Cortex of kidney (tissue), 1 donor: Measurements from ENCODE around the gene RAB7A.
"Not testable (repeated sequence)": the region's sequence is repeated elsewhere in the genome, so short reads cannot be mapped to it uniquely, and the experiment has no call there.

Experiments
- DNase-seq: peaks from one replicate; lab custom pipeline; 2025; lab: John Stamatoyannopoulos, UW

RAB7A gene

DNA sequence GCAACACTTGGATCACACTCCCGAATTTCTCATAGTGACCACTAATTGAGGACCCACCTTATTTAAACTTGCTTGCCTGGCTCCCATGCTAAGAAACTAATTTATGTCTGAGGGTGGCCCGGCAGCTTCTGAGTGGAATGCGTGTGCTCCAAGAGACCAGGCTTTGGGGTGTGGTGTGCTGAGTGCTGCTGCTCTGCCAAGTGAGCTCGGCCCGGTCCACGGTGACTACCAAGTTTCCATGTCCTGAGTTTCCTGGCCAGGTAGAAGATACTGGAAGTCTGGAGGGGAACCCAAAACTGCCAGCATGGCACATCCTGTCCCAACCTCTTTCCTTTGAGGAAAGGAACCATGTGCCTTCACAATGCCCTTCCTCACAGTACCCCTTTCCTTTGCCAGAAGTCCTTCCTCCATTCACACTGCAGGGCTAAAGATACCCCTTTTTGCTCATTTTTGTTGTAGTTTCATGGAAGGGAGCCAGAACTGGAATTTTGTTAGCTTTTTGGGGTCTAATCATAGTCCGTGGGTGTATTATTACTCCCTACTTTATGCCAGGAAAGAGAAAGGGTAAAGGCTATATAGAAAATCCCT, 94.4 kb downstream of the RAB7A start:
- DNase-seq, result no peak

DNA sequence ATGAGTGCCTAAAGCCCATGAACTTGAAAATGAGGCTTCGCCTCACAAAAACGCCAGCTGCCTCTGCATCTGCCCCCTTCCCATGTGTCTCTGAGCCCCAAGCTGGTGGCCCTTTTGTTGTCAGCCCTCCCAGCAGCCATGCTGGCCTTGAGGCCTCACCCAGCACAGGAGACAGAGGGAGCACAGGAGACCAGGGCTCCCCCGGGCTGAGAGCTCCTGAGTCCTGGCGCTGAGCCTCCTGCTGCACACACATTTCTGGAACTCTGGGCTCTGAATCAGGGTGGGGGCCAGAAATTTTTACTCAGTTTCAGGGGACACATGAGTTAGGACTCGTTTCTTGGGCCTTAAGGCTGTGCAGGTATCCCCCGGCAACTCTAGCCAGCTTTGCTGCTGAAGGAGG, 97.0 kb downstream of the RAB7A start:
- DNase-seq, result no peak

DNA sequence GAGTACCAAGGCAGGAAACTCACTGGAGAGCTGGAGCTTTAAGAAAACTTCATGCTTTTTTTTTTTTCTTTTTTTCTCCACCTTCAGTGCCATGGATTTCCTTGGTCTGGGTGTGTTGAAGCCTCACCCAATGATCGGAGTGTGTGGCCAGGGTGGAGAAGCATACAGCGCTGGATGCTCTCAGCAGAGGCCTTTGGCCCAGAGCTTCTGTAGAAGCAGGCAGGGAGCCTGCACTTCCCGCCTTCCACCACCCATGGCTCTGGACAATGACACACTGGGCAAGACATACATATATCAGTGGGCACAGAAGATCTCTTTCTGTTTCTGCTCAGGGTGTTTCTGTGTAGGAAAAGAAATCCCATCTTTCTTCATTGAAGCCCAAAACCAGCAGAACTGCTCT, 97.6 kb downstream of the RAB7A start:
- DNase-seq, result no peak

DNA sequence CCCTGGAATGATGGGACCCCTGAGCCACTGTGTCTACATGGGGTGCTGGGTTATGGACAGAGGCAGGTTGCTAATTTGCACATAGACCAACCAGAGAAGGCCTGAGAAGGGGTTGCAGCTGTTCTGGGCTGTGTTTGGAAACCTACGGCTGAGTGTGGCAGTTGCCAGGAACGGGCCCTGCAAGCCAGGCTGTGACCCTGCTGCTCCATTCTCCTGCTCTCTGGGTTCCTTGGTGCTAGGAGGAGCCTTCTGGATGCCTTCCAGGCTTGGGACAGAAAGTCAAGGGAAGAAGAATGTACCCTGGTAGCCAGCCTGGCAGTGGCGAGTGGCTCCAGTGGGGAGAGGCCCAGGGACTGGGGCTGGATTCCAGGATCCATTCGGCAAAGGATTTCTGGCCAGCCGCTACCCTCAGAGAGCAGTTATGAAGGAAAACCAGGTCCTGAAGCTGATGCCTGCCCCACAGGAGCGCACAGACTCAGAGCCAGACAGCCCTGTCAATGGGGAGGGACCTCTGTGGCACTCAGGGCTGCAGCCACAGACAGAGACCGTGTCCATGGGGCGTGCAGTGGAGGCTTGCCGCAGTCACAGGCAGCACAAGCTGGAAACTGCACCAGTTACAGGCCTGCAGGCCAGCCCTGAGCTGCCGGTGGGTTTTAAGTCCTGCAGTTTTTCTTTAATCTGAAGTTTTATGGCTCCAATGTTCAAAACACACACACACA, 98.3 kb downstream of the RAB7A start:
- no peak for DNase-seq

DNA sequence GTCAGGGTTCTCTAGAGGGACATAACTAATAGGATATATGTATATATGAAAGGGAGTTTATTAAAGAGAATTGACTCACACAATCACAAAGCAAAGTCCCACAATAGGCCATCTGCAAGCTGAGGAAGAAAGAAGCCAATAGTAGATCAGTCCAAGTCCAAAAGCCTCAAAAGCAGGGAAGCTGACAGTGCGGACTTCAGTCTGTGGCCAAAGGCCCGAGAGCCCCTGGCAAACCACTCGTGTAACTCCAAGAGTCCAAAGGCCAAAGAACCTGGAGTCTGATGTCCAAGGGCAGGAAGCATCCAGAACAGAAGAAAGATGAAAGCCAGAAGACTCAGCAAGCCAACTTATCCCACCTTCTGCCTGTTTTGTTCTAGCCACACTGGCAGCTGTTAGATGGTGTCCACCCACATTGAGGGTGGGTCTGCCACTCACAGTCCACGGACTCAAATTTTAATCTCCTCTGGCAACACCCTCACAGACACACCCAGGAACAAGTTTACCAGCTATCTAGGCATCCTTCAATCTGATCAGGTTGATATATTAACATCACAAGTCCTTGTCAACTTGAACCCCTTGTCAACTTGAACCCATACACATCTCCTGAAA, 99.2 kb downstream of the RAB7A start:
- no peak for DNase-seq

DNA sequence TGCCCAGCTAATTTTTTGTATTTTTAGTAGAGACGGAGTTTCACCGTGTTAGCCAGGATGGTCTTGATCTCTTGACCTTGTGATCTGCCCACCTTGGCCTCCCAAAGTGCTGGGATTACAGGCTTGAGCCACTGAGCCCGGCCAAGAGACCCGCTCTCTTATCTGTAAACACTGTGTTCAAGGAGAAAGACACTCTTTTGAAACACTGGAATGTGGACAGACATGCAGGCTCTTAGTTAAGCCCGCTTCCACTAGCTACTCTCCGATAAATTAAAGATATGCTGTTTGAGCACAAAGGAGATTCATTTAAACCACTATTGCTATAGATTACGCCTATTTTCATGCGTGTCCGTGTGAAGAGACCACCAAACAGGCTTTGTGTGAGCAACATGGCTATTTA, 103.1 kb downstream of the RAB7A start:
- not testable (repeated sequence) for DNase-seq

DNA sequence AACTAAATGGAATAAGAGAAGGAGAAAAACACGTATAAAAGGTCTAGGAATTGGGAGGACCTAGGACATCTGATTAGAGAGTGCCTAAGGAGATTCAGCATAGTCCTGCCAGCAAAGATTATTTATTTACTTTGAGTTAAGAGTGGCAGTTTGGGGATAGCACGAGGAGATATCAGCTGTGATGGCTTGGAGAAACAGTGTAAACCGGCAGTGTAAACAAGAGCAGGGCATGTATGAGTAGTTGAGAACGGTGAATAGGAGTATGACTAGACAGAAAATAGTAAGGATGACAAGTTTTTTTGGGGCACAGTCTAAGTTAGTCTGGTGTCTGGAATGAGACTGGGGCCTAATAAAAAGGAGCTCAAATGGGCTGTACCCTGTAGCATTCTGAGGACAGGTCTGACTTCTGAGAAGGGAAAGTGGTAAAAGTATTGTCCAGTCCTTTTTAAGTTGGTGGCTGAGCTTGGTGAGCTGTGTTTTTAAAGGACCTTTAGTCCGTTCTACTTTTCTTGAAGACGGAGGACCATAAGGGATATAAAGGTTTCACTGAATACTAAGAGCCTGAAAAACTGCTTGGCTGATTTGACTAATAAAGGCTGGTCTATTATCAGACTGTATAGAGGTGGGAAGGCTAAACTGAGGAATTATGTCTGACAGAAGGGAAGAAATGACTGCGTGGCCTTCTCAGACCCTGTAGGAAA, 104.1 kb downstream of the RAB7A start:
- not testable (repeated sequence) for DNase-seq

DNA sequence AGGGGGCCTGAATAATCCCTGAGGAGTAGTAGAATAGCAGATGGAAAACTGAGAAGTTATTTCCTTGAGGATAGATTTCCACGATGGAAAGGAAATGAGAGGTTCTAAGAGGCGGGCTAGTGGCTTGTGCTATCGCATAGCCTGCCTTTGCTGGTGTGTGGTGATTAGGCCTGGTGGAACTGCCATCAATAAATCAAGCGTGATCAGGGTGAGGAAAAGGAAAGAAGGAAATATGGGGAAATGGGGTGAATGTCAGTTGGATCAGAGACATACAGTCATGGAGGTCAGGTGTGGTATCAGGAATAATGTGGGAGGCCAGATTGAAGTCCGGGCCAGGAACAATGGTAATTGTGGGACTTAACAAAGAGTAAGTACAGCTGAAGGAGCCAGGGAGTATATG, 104.8 kb downstream of the RAB7A start:
- not testable (repeated sequence) for DNase-seq

DNA sequence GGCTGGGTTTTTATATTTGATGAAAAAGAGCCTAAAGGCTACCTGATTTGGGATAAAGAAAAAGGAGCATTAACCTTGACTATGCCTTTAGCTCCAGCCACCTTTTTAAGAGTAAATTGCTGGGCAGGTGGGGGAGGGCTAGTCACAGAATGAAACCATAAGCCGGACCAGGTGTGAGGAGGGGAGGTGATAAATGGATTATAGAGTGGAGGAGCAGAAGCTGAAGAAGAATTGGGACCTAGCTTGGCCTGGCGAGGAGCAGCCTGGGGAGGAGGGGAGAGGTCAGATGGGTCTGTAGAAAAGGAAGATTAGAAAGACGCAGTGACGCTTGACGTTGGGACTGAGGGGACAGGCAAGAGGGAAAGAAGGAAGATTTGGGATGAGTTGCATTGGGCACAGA, 107.0 kb downstream of the RAB7A start:
- not testable (repeated sequence) for DNase-seq

DNA sequence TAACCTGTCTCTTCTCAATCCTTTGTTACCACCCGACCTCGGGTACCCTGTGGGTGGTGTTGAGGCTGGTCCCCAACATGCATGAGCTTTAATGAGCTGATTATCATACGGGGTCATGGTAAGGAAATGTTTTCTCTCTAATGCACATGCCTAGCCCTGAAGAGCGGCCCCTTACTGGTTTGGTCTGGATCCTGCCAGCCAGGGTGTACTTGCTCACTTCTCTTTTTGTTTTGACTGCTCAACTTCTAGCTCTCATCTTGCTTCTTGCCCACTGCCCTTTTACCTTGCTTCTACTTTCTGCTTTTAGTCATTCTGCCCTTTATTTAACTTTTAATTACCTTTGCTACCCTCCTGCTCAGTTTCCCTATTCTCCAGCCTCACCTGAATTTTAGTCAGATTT, 109.1 kb downstream of the RAB7A start:
- DNase-seq, result no peak

DNA sequence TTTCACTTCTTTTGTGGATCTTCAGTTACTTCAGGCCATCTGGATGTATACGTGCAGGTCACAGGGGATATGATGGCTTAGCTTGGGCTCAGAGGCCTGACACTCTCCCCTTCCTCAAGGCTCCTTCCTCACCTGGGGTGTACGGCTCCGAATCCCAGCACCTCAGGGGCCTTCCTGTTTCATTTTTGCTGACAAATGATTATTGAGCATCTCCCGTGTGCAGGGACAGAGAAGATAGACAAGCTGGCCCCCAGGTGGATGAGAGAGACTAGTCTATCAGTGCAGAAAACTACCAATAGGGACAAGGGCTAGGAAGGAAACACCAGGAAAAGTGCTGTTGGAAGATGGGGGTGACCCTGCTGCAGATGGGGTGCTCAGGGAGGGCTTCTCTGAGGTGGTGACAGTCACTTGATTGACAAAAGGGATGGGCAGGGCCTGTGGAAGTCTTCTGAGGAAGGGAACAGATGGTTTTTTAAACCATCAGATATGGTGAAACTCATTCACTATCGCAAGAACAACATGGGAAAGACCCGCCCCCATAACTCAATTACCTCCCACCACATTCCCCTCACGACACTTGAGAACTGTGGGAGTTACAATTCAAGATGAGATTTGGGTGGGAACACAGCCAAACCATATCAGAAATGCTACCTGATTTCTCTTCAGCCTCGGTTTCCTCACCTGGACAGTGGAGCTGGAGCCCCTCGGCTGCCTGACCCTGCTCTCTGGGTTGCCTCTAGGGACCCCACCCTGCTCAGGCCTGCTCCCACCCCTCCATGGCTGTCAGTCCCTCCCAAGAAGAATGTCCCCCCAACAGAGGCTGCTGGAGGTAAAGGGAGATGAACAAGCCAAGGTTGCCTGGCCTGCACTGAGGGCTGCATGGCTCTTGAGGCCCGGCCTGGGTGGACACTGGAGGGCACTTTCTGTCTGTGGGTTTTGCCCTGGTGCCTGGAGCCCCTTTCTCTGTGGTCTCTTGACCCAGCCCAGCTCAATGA, 116.2 kb downstream of the RAB7A start:
- DNase-seq, result no peak

DNA sequence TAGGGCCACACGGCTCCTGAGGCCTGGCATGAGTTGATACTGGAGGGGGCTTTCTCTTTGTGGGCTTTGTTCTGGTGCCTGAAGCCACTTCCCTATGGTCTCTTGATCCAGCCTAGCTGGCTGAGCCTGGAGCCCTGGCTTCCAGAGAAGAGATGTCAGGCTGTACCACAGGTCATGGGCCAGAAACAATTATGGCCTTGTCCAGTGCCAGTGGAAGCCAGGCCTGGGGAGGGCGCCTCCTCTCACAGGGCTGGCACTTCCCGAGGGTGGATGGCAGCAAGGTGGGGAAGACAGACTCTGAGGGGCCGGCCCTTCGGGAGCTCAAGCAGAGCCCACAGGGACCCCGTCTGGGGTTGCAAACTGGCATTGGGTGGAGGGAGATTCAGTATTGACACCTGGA, 118.5 kb downstream of the RAB7A start:
- no peak for DNase-seq

DNA sequence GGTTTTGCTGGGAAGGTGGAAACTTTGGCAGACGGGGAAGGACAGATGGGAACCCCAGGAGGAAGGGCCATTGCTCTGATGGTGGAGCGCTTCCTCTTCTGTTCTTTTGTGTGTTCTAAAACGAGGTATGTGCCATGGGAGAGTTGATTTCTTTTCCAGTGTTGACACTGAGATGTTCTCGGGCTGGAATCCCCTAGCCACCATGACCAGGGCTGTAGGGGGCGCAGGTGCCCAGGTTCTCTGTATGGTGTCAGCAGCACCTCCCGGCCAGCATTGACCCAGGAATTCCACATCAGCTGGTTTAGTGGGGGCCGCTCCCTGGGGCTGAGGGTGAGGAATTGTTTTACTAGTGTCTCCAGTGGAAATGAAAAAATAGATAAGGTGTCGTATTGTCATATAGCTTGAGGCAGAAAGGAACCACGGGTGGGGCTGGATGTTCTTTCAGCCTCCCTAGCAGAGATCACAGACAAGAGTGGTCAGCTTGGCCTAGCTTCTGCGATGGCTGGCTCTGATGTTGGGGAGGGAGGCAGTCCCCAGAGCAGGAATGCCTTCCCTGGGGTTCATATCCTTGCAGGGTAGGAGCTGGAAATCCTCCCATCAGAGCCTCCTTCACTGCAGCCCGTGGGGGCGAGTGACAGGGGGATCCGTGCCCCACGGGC, 119.3 kb downstream of the RAB7A start:
- DNase-seq, result no peak

DNA sequence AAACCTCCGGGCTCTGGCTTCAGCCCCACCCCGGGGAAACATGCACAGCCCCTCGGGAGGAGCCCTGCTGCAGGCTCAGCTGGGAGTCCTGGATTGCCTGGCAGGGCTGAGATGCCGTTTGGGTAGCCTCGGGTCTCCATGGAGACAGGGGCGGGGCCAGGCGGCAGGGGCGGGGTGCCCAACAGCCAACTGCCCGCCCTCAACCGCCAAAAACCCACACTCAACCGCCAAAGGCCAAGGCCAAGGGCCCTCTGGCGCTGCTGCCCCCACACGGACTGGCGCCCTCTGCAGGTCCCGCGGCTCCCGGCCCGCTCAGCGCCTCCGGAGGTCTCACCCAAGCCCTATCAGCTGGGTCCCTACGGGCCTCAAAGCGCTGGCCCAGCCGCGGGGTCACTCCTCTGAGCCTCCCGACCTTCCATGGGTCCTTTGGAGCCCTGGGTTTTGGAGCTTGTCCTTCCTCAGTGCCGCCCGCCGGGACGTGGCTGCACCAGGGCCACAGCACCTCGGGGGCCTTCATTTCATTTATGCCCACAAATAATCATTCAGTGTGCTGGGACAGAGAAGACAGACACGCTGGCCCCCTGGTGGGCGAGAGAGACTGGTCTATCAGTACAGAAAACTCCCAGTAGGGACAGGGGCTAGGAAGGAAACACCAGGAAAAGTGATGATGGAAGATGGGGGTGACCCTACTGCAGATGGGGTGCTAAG, 119.9 kb downstream of the RAB7A start:
- DNase-seq, result no peak

DNA sequence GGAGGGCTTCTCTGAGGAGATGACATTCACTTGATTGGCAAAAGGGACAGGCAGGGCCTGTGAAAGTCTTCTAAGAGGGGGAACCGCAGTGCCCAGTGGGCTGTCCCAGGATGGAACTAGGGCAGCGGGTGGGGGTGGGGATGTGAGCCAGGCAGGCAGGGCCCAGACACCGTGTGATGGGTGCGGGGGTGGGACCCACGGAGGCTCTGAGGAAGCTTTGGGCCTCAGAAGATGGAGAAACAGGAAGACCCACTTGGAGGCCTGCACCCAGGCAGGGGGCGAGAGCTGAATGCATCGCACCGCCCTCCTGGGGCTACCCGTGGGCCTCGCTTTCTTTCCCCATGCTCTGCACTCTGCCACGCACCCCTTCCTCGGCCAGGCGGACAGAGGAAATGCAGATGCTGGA, 120.5 kb downstream of the RAB7A start:
- no peak for DNase-seq

DNA sequence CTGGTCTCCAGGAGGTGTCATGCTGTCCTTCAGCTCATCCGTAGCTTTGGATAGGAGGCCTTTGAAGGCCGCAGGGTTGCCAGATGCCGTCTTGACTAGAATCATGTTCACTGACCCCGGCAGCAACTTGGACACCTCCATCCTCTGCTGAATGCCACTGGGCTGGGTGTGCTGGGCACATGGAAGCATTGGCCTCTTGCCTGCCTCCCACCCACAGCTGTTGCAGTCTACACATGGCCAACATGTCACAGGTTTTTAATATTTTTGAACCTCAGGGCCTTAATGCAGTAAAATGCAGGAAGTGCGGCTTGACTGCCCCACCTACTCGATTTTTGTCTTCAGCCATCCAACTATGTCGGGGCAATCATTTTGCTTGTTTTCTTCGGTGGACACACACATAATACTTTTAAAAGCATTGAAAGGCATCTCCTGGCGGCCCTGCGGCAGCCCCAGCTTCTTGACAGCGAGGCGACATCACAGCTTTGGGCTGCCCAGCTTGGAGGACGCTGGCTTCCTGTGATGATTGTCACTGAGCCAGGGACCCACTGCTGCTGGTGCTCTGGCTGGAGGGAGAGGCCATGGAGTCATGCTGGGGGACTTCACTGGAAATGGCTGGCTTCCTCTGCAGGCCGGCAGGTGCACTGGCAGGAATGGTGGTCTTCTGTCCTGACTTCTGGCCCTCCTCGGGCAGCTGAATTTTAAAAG, 121.8 kb downstream of the RAB7A start:
- no peak for DNase-seq

DNA sequence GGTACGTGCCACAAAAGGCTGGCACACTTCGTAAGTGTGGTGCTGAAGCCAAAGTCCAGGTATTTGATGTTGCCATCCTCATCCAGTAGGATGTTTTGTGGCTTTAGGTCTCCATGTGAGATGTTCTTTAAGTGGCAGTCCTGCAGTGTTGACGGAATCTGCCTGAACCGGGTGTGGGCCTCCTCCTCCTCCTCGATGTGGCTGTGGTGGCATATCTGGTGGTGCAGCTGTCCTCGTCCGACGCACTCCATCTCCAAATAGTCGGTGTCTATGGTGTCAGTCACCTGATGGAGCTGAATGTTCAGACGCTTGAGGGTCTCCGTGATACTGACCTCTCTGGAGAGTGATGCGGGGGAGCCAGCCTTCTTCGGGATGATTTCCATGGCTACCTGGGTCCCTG, 123.0 kb downstream of the RAB7A start:
- DNase-seq, result no peak

DNA sequence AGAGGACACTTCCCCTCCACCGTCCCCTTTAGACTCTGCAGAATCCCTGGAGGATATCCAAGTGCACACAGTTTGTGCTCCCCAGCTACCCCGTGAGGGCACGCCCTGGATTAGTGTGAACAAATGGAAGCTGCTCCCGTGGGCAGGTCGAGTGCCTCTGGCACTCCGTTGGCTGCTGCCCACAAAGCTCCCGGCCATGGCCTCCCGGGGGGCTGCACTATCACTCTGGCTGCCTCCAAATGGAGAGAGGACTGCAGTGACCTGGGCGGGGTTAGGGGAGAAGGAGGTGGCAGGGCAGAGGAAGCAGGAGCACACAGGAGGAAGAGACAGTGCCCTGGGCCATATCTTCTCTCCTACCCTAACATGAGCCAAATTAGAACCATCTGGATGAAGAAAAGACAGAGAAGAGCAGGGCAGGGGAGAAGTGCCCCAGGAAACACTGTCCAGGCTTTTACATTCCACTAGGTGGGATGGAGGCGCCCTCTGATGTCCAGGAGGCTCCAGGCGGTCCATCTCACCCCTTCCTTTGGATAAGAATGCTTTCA, 124.0 kb downstream of the RAB7A start:
- DNase-seq, result no peak

DNA sequence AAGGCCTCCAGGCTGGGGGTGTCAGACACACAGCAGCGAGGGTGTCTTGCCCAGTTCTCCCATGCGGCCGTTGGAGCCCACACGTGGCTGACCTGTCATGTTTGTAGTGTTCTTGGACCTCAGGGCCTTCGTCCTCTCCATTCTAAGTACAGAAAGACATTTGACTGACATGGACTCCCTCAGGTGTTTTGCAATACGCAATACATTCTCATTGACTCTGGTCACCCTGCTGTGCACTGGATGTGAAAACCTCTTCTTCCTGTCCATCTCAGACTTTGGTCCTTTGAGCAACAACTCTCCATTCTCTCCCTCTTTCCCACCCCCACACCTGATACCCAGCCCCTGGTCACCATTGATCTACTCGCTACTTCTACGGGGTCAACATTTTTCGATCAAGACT, 124.6 kb downstream of the RAB7A start:
- DNase-seq, result no peak

DNA sequence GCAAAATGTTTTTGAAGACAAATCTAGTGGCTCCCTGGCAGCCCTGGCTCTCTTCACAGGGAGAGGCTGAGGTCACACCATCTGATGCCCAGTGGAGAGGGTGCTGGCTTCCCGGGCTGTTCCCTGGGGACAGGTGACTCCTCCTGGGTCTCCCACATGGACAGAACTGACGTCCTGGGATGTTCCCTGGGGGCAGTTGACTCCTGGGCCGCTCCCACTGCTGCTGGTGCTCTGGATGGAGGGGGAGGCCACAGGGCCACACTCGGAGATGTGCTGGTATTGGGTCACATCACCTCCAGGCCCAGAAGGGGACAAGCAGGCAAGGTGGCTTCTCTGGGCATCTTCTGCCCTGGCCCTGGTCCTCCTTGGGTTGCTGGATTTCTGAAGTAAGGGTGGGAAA, 125.6 kb downstream of the RAB7A start:
- no peak for DNase-seq
